ENCODE data around the gene COPZ1.
A peak's percentile ranks its signal among the peaks of the same experiment; 100 is the strongest.

The COPZ1 gene

GRCh38 chr12:54300225-54300731 is 24.7 kb upstream of the COPZ1 start:
- Histone ChIP-seq H3K27me3 (peaks cover 0 to 24% of the 10 kb centered on the region in 2 donors), H3K4me3 (peak overlapping the region in 1 of 2 donors; percentile 34), H3K9me3 (no peaks in the 10 kb centered on the region), H3K36me3 (no peaks in the 10 kb centered on the region), H3K4me1 (peaks cover 0 to 19% (median 14%) of the 10 kb centered on the region in 4 donors), H3K27ac (no peak overlapping the region)
- no peak for TF ChIP-seq CTCF (IDR thresholded peaks at IDR 0.05)
- intact Hi-C loops (cut with DNase I; ENCODE audit: low total_unique reads): no loop called here
- DNase-seq: no peak

- Histone ChIP-seq H3K36me3 (no peaks in the 10 kb centered on the region), H3K27me3 (peaks cover 0 to 25% of the 10 kb centered on the region in 2 donors), H3K4me1 (peaks cover 0 to 19% (median 14%) of the 10 kb centered on the region in 4 donors), H3K27ac (no peak within 1 kb of the TSS), H3K9me3 (no peaks in the 10 kb centered on the region), H3K4me3 (peak within 1 kb of the TSS in 1 of 2 donors; percentile 34)
- intact Hi-C loops (cut with DNase I; ENCODE audit: low total_unique reads): no loop called here
- TF ChIP-seq CTCF (IDR thresholded peaks at IDR 0.05): no peak
- DNase-seq: peak in 1 of 2 donors; percentile 44
These were observed 24.1 kb upstream of the COPZ1 start, which contains the start of gene NFE2 for GRCh38 chr12:54300732-54301427. TSS of gene NFE2 (minus strand) at chr12:54301015. CDS start at chr12:54295248, 5,767 bp downstream.

GRCh38 chr12:54301428-54302048 is 23.4 kb upstream of the COPZ1 start:
- DNase-seq: no peak
- Histone ChIP-seq H3K4me3 (no peak overlapping the region), H3K27ac (no peak overlapping the region), H3K27me3 (peaks cover 0 to 26% of the 10 kb centered on the region in 2 donors), H3K9me3 (no peaks in the 10 kb centered on the region), H3K36me3 (no peaks in the 10 kb centered on the region), H3K4me1 (peaks cover 0 to 19% (median 14%) of the 10 kb centered on the region in 4 donors)
- no peak for TF ChIP-seq CTCF (IDR thresholded peaks at IDR 0.05)
- intact Hi-C loops (cut with DNase I; ENCODE audit: low total_unique reads): no loop called here

- H3K27ac ChIP-seq: no peak overlapping the region
- H3K4me3 ChIP-seq: no peak overlapping the region
- H3K4me1 ChIP-seq: peaks cover 0 to 19% (median 14%) of the 10 kb centered on the region in 4 donors
- no peaks in the 10 kb centered on the region for H3K9me3 ChIP-seq
- H3K27me3 ChIP-seq: peaks cover 0 to 22% of the 10 kb centered on the region in 2 donors
- no peaks in the 10 kb centered on the region for H3K36me3 ChIP-seq
- TF ChIP-seq CTCF (IDR thresholded peaks at IDR 0.05): no peak
- no peak for DNase-seq
- intact Hi-C loops (cut with DNase I; ENCODE audit: low total_unique reads): no loop called here
These were observed 21.3 kb upstream of the COPZ1 start for GRCh38 chr12:54303640-54304039.

- TF ChIP-seq CTCF (IDR thresholded peaks at IDR 0.05): no peak
- H3K27ac ChIP-seq: no peak overlapping the region
- intact Hi-C loops (cut with DNase I; ENCODE audit: low total_unique reads): no loop called here
- no peaks in the 10 kb centered on the region for H3K36me3 ChIP-seq
- no peaks in the 10 kb centered on the region for H3K9me3 ChIP-seq
- H3K27me3 ChIP-seq: peaks cover 0 to 16% of the 10 kb centered on the region in 2 donors
- peak; percentile 79 to 85 for DNase-seq
- no peak overlapping the region for H3K4me3 ChIP-seq
- peaks cover 0 to 19% (median 14%) of the 10 kb centered on the region in 4 donors for H3K4me1 ChIP-seq
These were observed 20.6 kb upstream of the COPZ1 start for GRCh38 chr12:54304187-54304810.

Measured in tibial artery (tissue), 4 donors.